Caco-2 (cell line): ENCODE results near the gene C1R. TPM values are rescaled to one million over a fixed set of nuclear protein-coding genes. Genes with fewer than 3 reads are reported as not detected.

Experiments used
- BruUV-seq: library from RNA; stranded (reverse); fragments of 400-500 nt; replicated peaks from 2 replicates; lab custom pipeline; 2021; lab: Mats Ljungman, UMichigan
- CTCF ChIA-PET: fragments of 300-600 bp; sonication (Branson Sonifier 250); formaldehyde crosslinking; loops from one replicate; lab custom pipeline; 2022; ENCODE audit warnings: antibody characterized with exemption; lab: Charles Lee
- POLR2A ChIA-PET: fragments of 300-600 bp; sonication (Branson Sonifier 250); formaldehyde crosslinking; loops from one replicate; lab custom pipeline; 2022; ENCODE audit warnings: antibody characterized with exemption; lab: Charles Lee
- DNase-seq, 2 experiments: peaks; one replicate each; pipeline versions ENCODE4 v3.0.0 to v3.0.0-alpha.2; 2020 to 2022
- H3K27me3 ChIP-seq: replicated peaks from 2 replicates; pipeline ENCODE4 v1.6.0; 2011; ENCODE audit warnings: low read length; ENCODE audit not compliant: control insufficient read depth, insufficient read depth
- H3K36me3 ChIP-seq: 2 replicates; pipeline ENCODE4 v1.5.1; 2011; ENCODE audit warnings: low read length; ENCODE audit not compliant: control insufficient read depth, insufficient read depth
- H3K4me1 ChIP-seq: fragments of 250-450 bp; sonication (Bioruptor Pico); 2 replicates; pipeline ENCODE4 v1.5.1; 2020; ENCODE audit warnings: mild to moderate bottlenecking
- H3K4me3 ChIP-seq: 2 replicates; pipeline ENCODE4 v1.5.1; 2011; ENCODE audit warnings: low read depth, mild to moderate bottlenecking, control low read depth, low read length
- H3K9me3 ChIP-seq: fragments of 250-450 bp; sonication (Bioruptor Pico); 2 replicates; pipeline ENCODE4 v1.5.1; 2020; ENCODE audit warnings: mild to moderate bottlenecking, moderate library complexity
- H3K27ac Mint-ChIP-seq: one replicate; pipeline ENCODE4 v1.8.0; 2022; ENCODE audit warnings: mixed read lengths; ENCODE audit not compliant: unreplicated experiment
- H3K27me3 Mint-ChIP-seq: one replicate; pipeline ENCODE4 v1.8.0; 2022; ENCODE audit warnings: mixed read lengths; ENCODE audit not compliant: insufficient read depth, unreplicated experiment
- H3K36me3 Mint-ChIP-seq: one replicate; pipeline ENCODE4 v1.8.0; 2022; ENCODE audit warnings: mild to moderate bottlenecking, mixed read lengths; ENCODE audit not compliant: insufficient read depth, unreplicated experiment
- H3K4me1 Mint-ChIP-seq: one replicate; pipeline ENCODE4 v1.8.0; 2022; ENCODE audit warnings: low read depth, mixed read lengths; ENCODE audit not compliant: unreplicated experiment
- H3K4me3 Mint-ChIP-seq: one replicate; pipeline ENCODE4 v1.8.0; 2022; ENCODE audit warnings: mild to moderate bottlenecking, moderate library complexity, mixed read lengths; ENCODE audit not compliant: unreplicated experiment
- H3K9me3 Mint-ChIP-seq: one replicate; pipeline ENCODE4 v1.8.0; 2022; ENCODE audit warnings: mixed read lengths; ENCODE audit not compliant: unreplicated experiment
- intact Hi-C: fragments of 100-400 bp; cut with micrococcal nuclease; formaldehyde crosslinking; loops from one replicate; pipeline ENCODE4 v1.10.0; 2022; ENCODE audit not compliant: unreplicated experiment
- total RNA-seq: library from RNA; stranded (reverse); gene quantifications from 2 replicates; pipeline ENCODE4 v1.2.3, GENCODE V29; 2022
- TF ChIP-seq, protein P1 (sequence below), 2 experiments: fragments of 200-600 bp in 1 of 2; IDR thresholded peaks; 1 replicate in 1 of 2; 2 replicates in 1 of 2; pipeline versions ENCODE4 v1.5.1 to v1.8.0; 2011 to 2022; ENCODE audit warnings: antibody characterized with exemption in 1 of 2, control low read depth in 1 of 2, inconsistent platforms in 1 of 2, low read depth in 1 of 2, low read length in 1 of 2, mild to moderate bottlenecking in 1 of 2, moderate library complexity in 1 of 2; ENCODE audit not compliant: insufficient read depth in 1 of 2, severe bottlenecking in 1 of 2, unreplicated experiment in 1 of 2

Gene C1R
- total RNA-seq, 1 experiment from 2014 or later = 3.9 TPM

DNA sequence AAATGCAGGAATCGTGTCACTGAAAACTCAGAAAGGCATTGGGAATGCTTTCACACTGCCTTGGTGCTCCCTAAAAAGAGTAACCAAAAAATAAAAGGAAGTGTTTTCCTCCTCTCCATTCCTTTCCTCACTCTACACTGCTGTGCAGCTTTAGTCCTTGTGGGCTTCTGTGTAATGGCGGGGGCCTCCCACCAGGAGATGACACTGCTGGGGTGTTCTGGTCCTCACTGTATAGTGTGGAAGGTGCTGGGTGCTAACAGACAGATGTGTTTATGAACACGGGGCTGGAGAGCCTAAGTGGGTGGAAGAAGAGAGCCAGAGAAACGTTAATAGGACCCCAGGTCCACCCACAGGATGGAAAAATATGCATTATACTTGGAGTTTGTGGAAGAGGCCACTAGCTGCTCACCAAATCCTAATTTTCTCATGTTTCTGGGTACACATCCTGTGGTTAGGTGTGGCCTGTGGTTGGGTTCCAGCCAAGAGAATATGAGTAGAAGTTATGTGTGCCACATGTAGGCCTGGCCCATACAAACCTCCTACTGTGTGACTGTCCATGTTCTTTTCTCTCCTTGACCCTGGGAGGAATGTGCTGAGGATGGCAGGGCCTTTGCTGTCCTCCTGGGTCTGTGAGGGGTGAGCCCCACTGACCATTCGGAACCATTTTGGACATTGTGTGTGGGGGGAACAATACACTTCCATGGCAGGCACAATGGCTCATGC lies 45.7 kb downstream of the C1R start:
- DNase-seq = no peak
- H3K27me3 Mint-ChIP-seq = peaks cover 3% of the 10 kb centered on the region
- Histone ChIP-seq H3K27me3 (no peaks in the 10 kb centered on the region), H3K4me3 (no peak overlapping the region), H3K4me1 (no peaks in the 10 kb centered on the region), H3K36me3 (no peaks in the 10 kb centered on the region), H3K9me3 (no peaks in the 10 kb centered on the region)
- H3K27ac Mint-ChIP-seq = no peak overlapping the region
- H3K4me3 Mint-ChIP-seq = no peak overlapping the region
- peaks cover 7% of the 10 kb centered on the region for H3K9me3 Mint-ChIP-seq
- POLR2A ChIA-PET = no interaction called here
- TF ChIP-seq, protein P1, sequence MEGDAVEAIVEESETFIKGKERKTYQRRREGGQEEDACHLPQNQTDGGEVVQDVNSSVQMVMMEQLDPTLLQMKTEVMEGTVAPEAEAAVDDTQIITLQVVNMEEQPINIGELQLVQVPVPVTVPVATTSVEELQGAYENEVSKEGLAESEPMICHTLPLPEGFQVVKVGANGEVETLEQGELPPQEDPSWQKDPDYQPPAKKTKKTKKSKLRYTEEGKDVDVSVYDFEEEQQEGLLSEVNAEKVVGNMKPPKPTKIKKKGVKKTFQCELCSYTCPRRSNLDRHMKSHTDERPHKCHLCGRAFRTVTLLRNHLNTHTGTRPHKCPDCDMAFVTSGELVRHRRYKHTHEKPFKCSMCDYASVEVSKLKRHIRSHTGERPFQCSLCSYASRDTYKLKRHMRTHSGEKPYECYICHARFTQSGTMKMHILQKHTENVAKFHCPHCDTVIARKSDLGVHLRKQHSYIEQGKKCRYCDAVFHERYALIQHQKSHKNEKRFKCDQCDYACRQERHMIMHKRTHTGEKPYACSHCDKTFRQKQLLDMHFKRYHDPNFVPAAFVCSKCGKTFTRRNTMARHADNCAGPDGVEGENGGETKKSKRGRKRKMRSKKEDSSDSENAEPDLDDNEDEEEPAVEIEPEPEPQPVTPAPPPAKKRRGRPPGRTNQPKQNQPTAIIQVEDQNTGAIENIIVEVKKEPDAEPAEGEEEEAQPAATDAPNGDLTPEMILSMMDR (IDR thresholded peaks at IDR 0.05; ENCODE audit: insufficient read depth in 1 of 2, low read depth in 1 of 2, low read length in 1 of 2, severe bottlenecking in 1 of 2, unreplicated experiment in 1 of 2) = no peak
- intact Hi-C loops = no loop called here
- CTCF ChIA-PET = no interaction called here
- no TSS peak for BruUV-seq
- peaks cover 7% of the 10 kb centered on the region for H3K4me1 Mint-ChIP-seq
- H3K36me3 Mint-ChIP-seq = no peaks in the 10 kb centered on the region

DNA sequence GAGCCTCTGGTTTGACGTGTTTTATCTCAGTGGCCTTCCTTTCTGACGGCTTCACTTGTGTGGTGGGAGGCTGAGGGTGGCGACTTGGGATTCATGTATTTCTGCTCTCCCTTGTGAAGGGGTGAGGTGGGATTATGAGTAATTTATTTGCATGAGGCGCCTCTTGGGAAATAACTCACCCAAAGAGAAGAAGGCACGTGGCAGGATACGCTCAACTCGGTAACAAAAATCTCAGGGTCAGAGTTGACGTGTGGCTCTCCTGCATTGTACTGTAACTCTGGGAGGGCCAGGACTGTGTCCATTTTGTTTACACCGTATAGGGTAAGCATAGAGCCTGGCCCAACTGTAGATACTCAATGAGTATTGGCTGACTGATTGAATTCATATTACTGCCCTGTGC lies 46.3 kb downstream of the C1R start:
- H3K27ac Mint-ChIP-seq = no peak overlapping the region
- no peaks in the 10 kb centered on the region for H3K4me1 ChIP-seq
- H3K36me3 Mint-ChIP-seq = no peaks in the 10 kb centered on the region
- no peaks in the 10 kb centered on the region for H3K36me3 ChIP-seq
- H3K4me1 Mint-ChIP-seq = peaks cover 7% of the 10 kb centered on the region
- H3K4me3 Mint-ChIP-seq = no peak overlapping the region
- intact Hi-C loops = no loop called here
- ChIA-PET CTCF (no interaction called here), POLR2A (no interaction called here)
- H3K27me3 Mint-ChIP-seq = no peaks in the 10 kb centered on the region
- H3K4me3 ChIP-seq = no peak overlapping the region
- H3K9me3 ChIP-seq = no peaks in the 10 kb centered on the region
- no TSS peak for BruUV-seq
- TF ChIP-seq, protein P1 (IDR thresholded peaks at IDR 0.05; ENCODE audit: insufficient read depth in 1 of 2, low read depth in 1 of 2, low read length in 1 of 2, severe bottlenecking in 1 of 2, unreplicated experiment in 1 of 2) = no peak
- peaks cover under 1% of the 10 kb centered on the region for H3K9me3 Mint-ChIP-seq
- DNase-seq = no peak
- no peaks in the 10 kb centered on the region for H3K27me3 ChIP-seq

DNA sequence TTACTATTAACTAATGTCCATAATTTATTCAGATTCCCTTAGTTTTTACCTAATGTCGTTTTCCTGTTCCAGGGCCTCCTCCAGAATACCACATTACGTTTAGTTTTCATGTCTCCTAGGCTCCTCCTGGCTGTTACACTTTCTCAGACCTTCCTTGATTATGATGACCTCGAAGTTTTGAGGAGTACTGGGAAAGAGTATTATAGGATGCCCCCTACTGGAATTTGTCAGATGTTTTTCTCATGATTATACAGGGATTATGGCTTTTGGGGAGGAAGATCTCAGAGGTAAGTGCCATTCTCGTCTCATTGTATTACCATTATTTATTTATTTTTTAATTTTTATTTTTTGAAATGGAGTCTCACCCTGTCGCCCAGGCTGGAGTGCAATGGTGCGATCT lies 49.4 kb downstream of the C1R start:
- Mint-ChIP-seq H3K4me1 (peaks cover 7% of the 10 kb centered on the region), H3K27me3 (no peaks in the 10 kb centered on the region), H3K36me3 (no peaks in the 10 kb centered on the region), H3K4me3 (no peak overlapping the region), H3K27ac (no peak overlapping the region), H3K9me3 (peaks cover 11% of the 10 kb centered on the region)
- H3K4me1 ChIP-seq = no peaks in the 10 kb centered on the region
- CTCF ChIA-PET = interaction anchor here (1.5 kb wide), 1 partner anchor 98 kb away, joined by 11 read pairs; no protein-coding TSS in a partner anchor
- H3K27me3 ChIP-seq = no peaks in the 10 kb centered on the region
- BruUV-seq = no TSS peak
- TF ChIP-seq, protein P1 (IDR thresholded peaks at IDR 0.05; ENCODE audit: insufficient read depth in 1 of 2, low read depth in 1 of 2, low read length in 1 of 2, severe bottlenecking in 1 of 2, unreplicated experiment in 1 of 2) = peak; percentile 49 to 63
- no peak overlapping the region for H3K4me3 ChIP-seq
- POLR2A ChIA-PET = no interaction called here
- intact Hi-C loops = loop anchor here (1.0 kb wide), 2 partner anchors 65 to 97 kb away; no protein-coding TSS in a partner anchor
- no peaks in the 10 kb centered on the region; the same call in 1 of the 2 replicates for H3K9me3 ChIP-seq
- peak in 1 of 2 experiments; percentile 62 for DNase-seq
- no peaks in the 10 kb centered on the region for H3K36me3 ChIP-seq
